ENCODE results near the gene CFP.

- TF ChIP-seq CTCF (IDR thresholded peaks at IDR 0.05; ENCODE audit: poor library complexity) (no peak), EZH2phosphoT487 (IDR thresholded peaks at IDR 0.05; ENCODE audit: low read depth, severe bottlenecking, unreplicated experiment) (no peak), EZH2 (IDR thresholded peaks at IDR 0.05; ENCODE audit: borderline replicate concordance) (no peak)
Measured at GRCh38 chrX:47585273-47585672, 44.5 kb downstream of the CFP start.

All from hepatocyte (in vitro differentiated cells).